GM21447 (cell line): ENCODE data around the gene HOXA5.

ENCODE experiments used
- ATAC-seq: cut with Tn5 transposase; IDR thresholded peaks from one replicate; pipeline ENCODE4 v1.9.1; 2021; ENCODE audit not compliant: unreplicated experiment

The HOXA5 gene

GRCh38 chr7:27143023-27143949, at the start of gene HOXA5:
TSS of gene HOXA5 (minus strand) at chr7:27143681. CDS start at chr7:27143607, 74 bp downstream.
- no peak for ATAC-seq

DNA sequence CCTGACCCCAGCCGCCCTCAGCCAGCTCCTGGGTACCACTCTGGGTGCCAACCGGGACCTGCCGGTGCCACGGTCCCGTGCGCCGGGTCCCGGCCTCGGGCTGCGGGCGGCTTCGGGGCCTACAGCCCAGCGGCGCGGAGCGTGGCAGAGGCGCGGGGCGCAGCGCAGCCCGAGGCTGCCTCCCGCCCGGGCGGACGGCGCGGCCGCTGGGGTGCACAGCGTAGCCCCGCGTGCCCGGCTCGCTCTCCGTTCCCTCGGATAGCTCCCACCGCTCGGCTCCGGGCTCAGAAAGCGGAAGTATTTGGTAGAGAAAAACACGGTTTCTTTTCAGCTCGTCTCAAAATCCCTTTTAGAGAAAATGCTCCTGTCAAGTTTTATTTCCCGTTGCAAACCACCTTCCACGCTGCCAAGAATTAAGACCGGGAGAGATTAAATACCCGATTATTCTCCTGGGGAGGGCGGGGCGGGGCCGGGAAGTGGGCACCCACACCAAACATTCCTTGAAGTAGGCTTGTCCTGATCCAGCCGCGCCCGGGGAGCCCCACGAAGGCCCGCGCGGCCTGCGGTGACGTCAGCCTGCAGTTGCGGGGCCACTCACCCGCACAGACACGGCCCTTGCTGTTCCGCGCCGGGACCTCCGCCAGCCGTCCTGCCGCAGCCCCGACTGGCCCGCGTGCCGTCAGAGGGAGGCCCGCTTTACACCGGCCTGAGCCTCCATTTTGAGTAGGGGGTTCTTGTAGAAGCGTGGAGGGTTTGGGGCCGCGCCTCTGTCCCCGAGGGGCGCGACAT, 49.3 kb upstream of the HOXA5 start:
- ATAC-seq, result no peak

GRCh38 chr7:27191833-27192545, 48.5 kb upstream of the HOXA5 start:
- ATAC-seq, result no peak

DNA sequence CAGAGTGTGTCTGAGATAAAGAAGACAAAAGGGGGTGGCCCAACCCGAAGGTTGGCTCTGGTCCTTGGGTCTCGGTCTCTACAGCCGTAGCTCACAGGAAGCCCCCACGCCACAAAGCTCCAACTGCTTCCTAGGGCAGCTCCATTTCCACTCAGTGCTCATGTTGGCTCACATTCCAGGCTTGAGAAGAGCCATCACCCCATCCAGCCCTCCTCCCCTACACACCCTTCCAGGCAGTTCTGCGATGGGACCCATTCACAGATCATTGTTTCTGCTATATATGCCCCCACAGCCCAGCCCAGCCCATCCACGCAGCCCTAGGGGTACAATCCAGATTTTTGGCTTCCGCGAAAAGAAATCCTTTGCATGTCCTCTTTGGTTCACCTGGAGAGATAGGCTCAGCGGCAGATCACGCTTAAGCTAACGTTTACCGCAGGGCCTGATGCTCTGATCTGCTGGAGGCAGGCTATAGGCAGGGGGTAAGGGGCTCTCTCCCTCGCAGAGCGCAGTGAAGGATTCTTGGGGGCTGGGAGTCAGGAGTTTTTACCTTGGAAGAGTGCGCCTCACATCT, 47.8 kb upstream of the HOXA5 start:
- no peak for ATAC-seq

DNA sequence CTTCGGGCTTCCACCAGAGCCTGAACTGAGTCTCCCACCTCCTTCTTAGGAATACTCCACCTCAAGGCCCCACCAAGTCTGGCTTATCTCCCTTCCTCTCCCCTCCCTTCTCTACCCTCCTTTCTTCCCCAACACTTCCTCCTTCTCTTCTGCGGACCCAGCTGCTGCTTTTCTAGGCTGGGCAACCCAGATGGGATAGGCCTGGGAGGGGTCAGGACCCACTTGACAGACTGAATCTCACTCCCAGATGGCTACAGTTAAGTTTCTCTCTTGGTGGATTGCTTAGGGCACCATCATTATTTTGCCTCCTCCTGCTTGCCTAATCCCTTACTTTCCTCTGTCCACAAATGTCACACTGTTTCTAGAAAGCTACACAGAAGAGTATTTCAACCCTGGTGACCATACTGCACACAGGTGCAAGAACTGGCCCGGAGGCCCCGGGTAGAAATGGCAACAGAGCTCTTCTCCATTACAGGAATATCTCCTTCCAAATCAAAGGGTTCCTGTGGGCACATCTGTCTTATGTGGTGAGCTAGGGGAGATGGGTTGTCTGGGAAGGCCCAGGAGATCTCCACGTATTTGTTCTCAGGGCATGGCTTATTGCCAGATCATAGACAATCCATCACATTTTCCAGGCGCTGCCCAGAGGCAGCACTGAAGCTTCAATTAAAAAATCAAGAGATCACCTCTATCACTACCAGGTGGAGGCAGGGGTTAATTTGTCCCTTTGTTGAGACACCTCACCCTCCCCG, 46.7 kb upstream of the HOXA5 start:
- ATAC-seq, result no peak

DNA sequence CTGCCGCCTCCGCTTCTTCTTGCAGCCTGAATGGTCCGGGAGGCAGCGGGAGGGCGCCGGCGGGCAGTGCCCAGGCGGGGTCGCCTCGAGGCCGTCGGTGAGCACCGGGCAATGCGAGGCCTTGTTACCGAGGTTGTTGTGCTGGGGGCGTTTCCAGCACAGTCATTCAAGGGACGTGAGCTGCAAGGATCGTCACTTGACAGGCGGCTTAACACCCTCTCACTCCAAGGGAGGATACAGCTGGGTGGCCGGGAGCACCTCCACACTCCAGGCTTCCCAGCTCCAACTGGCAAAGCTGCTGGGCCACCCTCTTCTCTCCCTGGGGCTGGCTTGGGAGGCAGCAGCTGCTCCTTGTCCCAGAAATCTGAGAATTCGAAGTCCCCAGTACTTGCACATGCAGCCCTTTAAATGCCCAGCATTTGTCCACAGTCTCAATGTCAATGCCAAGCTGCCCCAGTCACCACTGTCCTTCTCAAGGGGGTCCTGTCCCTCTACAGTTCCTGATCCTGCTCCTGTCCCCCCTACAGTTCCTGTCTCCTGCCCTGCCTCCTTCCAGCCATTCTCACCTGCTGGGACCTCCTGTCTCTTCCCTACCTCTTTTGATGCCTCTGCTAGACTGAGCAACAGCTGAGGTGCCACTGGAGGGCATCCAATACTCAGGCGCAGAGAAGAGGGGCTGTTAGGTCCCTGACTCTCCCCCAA, 46.0 kb upstream of the HOXA5 start:
- no peak for ATAC-seq

- no peak for ATAC-seq
Observed at GRCh38 chr7:27188386-27189294, 45.2 kb upstream of the HOXA5 start.

DNA sequence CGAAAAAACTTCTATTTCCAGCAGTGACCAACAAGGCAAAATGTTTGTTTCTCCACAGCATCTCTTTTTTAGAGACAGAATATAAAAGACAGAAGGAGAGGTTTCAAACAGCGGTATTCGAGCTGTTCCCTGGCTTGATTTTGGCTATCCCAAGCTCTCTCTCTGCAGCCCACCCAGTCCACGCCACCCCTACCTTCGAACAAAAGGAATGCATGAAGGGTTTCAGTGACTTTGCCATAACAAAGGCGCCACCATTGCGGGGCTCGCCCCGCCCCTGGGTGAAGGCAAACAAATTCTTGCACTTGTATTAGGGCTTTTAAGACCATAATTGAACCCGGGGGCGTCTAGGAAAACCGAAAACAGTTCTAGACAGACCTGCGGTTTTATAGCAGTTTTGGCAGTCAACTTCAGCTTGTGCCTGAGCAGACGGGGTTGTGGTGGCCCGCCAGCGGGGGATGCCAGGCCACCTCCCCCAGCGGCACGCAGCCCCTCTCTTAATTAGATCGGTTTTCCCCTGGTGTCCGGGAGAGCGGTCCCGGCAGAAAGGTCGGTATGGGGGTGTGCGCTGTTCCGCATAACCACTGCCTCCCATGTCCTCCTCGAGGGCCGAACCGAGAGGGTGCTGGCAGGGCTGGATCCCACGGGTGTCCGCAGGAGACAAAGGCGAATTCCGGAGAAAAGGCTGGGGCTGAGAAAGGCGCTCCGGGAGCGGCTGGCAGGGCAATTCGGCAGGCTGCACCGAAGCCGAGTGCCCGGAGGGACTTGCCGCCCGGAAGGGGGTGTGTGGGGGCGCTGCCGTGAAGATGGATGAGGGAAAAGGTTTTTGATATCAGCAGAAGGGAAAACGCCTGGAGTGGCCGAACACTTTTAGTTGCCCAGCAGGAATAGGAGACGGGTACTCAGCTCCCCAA, 44.2 kb upstream of the HOXA5 start:
- no peak for ATAC-seq

GRCh38 chr7:27186668-27187474, 43.4 kb upstream of the HOXA5 start:
- ATAC-seq, result no peak

DNA sequence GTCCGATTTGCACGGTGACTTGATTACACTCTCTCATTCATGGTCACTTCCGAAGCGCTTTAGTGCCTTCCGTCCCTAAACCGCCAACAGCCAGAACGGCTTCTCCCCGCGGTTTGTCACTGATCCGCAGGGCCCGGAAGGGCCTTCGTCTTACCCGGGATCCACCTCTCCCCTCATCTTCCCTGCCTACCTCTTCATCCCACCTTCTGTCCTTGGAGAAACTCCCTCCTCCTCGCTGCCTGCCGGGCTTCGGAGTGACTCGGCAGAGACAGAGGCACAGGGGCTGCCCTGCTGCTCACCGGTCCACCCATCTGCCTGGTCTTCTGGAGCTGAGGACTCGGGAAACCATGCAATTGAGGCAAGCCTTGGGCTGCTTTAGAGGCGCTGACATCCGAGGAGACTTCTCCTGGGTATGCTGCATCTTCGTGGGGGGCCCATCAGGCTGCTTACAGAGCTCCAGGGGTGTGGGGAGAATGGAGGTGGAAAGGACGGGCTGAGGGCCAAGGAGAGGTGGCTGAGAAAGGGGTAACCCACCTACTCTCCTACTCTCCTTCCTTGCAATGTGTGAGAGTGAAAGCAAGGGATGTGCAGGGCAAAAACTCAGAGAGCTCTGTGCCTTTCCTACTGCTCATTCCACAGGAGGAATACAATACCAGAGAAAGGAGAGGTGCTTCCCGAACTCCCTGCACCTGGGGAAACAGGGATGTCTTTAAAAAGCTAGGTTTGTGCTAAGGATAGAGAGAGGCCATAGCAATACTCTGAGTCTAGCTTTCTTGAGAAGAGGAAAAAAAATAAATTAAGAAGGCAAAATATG, 42.6 kb upstream of the HOXA5 start:
- no peak for ATAC-seq

- ATAC-seq, result no peak
Observed at GRCh38 chr7:27185013-27185853, 41.8 kb upstream of the HOXA5 start, which contains the start of gene HOXA11. TSS of gene HOXA11 (minus strand) at chr7:27185232. CDS start at chr7:27185144, 88 bp downstream.

- ATAC-seq, result no peak
Observed at GRCh38 chr7:27184337-27185012, 41.0 kb upstream of the HOXA5 start.

DNA sequence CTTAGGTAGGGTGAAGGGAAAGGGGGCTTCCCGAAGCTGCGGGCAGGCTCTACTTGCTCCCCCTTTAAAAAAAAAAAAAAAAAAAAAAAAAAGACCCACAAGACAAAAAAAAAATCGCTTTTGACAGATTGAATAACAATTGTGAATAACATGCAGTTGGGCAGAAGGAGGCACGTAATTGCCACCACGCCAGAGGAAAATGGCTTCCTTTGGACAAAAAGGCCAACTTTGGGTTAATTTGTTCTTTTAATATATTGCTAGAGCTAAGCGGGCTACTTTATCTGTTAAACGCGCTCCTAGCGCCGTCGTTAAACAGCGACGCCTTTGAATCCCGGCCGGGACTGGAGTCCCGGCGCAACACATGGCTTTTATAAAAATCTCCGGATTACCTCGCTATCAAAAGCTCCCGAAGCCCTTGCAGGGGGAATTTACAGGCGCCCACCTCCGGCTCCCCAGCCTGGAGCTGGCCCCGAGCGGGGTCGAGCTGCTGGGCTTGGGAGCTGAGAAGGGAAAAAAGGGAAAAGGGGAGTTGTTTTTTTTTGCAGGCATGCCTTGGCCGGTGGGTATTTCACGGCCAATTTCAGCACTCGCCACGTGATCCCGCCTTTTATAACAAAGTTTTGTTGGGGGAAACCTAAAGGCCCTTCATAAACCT, 40.3 kb upstream of the HOXA5 start:
- ATAC-seq, result no peak
